Upper lobe of right lung (tissue), 1 donor: Measurements from ENCODE around the gene PRKN. TPM values are rescaled to one million over a fixed set of nuclear protein-coding genes. Genes with fewer than 3 reads are reported as not detected.

ENCODE experiments used
- ATAC-seq: fragments of 200-7000 bp; cut with Tn5 transposase; one replicate; pipeline ENCODE4 v1.9.1; 2020; ENCODE audit warnings: mild to moderate bottlenecking, moderate library complexity
- DNase-seq: peaks from one replicate; pipeline ENCODE4 v3.0.0-alpha.2; 2020
- H3K27ac ChIP-seq: fragments of 200-600 bp; one replicate; pipeline ENCODE4 v1.8.0; 2022
- H3K27me3 ChIP-seq: fragments of 200-600 bp; one replicate; pipeline ENCODE4 v1.8.0; 2022; ENCODE audit warnings: mild to moderate bottlenecking
- H3K36me3 ChIP-seq: fragments of 200-600 bp; one replicate; pipeline ENCODE4 v1.8.0; 2022
- H3K4me1 ChIP-seq: fragments of 200-600 bp; one replicate; pipeline ENCODE4 v1.8.0; 2022
- H3K4me3 ChIP-seq: fragments of 200-600 bp; one replicate; pipeline ENCODE4 v1.8.0; 2022; ENCODE audit warnings: mild to moderate bottlenecking
- H3K9me3 ChIP-seq: fragments of 200-600 bp; one replicate; pipeline ENCODE4 v1.8.0; 2022
- intact Hi-C: fragments of 100-400 bp; cut with DNase I; formaldehyde crosslinking; loops from one replicate; pipeline ENCODE4 v1.11.0; 2022
- total RNA-seq: library from RNA; stranded (reverse); fragmentation: NEBNext Ultra II Directional; extraction: Animal tissue kit (Norgen Biotek cat#: 25700); gene quantifications from one replicate; pipeline ENCODE4 v1.2.1, GENCODE V29; 2021
- TF ChIP-seq, protein P1 (sequence below): fragments of 200-600 bp; IDR thresholded peaks from one replicate; pipeline ENCODE4 v1.8.0; 2022; ENCODE audit warnings: antibody characterized with exemption
- donor health status: DM: no; HTN: yes; CAD: no; lungs with severe emphysema.

Gene PRKN
- total RNA-seq, 1 donor from 2014 or later: 2.7 TPM

DNA sequence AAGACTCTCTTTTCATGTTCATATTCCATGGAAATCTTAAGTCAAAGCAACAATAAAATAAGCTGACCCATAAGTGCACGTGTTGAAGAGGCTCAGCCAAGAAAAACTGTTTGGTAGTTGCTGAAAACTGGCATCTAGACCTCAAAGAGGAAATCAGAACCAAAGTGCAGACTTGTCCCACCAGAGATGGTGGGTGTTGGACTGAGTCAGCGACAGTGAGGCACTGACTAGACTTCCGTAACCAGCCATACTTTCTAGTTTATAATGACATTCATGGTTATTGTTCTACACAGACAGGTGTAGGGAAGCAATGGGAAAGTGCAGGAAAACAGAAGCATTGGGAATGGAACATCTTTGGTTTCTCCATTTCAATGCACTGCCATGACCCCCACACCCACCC lies 1278.0 kb downstream of the PRKN start:
- H3K36me3 ChIP-seq: no peaks in the 10 kb centered on the region
- ATAC-seq (no peak), DNase-seq (no peak)
- TF ChIP-seq, protein P1, sequence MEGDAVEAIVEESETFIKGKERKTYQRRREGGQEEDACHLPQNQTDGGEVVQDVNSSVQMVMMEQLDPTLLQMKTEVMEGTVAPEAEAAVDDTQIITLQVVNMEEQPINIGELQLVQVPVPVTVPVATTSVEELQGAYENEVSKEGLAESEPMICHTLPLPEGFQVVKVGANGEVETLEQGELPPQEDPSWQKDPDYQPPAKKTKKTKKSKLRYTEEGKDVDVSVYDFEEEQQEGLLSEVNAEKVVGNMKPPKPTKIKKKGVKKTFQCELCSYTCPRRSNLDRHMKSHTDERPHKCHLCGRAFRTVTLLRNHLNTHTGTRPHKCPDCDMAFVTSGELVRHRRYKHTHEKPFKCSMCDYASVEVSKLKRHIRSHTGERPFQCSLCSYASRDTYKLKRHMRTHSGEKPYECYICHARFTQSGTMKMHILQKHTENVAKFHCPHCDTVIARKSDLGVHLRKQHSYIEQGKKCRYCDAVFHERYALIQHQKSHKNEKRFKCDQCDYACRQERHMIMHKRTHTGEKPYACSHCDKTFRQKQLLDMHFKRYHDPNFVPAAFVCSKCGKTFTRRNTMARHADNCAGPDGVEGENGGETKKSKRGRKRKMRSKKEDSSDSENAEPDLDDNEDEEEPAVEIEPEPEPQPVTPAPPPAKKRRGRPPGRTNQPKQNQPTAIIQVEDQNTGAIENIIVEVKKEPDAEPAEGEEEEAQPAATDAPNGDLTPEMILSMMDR: no peak
- H3K4me1 ChIP-seq: no peaks in the 10 kb centered on the region
- H3K27ac ChIP-seq: no peak overlapping the region
- intact Hi-C loops: no loop called here
- no peak overlapping the region for H3K4me3 ChIP-seq
- no peaks in the 10 kb centered on the region for H3K27me3 ChIP-seq
- no peaks in the 10 kb centered on the region for H3K9me3 ChIP-seq

DNA sequence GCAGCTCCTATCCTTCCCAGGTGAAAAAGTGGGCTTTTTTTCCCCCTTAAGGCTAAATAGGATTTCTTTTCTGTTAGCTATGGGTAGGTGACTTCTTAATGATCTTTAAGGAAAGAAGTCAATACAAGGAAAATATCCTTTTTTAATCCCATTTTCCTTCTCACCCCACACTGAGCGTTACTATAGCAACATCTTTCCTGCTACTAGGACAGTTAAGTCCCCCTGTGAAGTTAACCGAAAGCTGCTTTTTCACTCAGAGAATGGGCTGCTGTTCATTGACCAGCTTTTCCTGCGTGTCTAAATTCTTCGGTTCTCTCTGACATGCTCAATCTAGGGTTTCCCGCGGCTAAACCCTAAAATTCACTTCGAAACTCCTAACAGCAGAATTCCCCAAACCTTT lies 1280.6 kb downstream of the PRKN start:
- intact Hi-C loops: no loop called here

GRCh38 chr6:161446296-161446925 lies 1281.2 kb downstream of the PRKN start:
- intact Hi-C loops: no loop called here
- Histone ChIP-seq H3K27ac (no peak overlapping the region), H3K9me3 (no peaks in the 10 kb centered on the region), H3K36me3 (no peaks in the 10 kb centered on the region), H3K4me3 (no peak overlapping the region), H3K4me1 (no peaks in the 10 kb centered on the region), H3K27me3 (no peaks in the 10 kb centered on the region)
- ATAC-seq (no peak), DNase-seq (no peak)
- TF ChIP-seq, protein P1: no peak

More for the DNA sequence above, 1280.6 kb downstream of the PRKN start:
- ATAC-seq (no peak), DNase-seq (no peak)
- Histone ChIP-seq H3K4me3 (no peak overlapping the region), H3K27ac (no peak overlapping the region), H3K4me1 (no peaks in the 10 kb centered on the region), H3K27me3 (no peaks in the 10 kb centered on the region), H3K9me3 (no peaks in the 10 kb centered on the region), H3K36me3 (no peaks in the 10 kb centered on the region)
- TF ChIP-seq, protein P1: no peak

GRCh38 chr6:161445021-161445799 lies 1282.4 kb downstream of the PRKN start:
- ATAC-seq: peak; percentile 47
- no peak overlapping the region for H3K27ac ChIP-seq
- intact Hi-C loops: no loop called here
- TF ChIP-seq, protein P1: no peak
- DNase-seq: peak; percentile 65
- H3K9me3 ChIP-seq: no peaks in the 10 kb centered on the region
- H3K4me1 ChIP-seq: no peaks in the 10 kb centered on the region
- no peaks in the 10 kb centered on the region for H3K27me3 ChIP-seq
- no peaks in the 10 kb centered on the region for H3K36me3 ChIP-seq
- no peak overlapping the region for H3K4me3 ChIP-seq

DNA sequence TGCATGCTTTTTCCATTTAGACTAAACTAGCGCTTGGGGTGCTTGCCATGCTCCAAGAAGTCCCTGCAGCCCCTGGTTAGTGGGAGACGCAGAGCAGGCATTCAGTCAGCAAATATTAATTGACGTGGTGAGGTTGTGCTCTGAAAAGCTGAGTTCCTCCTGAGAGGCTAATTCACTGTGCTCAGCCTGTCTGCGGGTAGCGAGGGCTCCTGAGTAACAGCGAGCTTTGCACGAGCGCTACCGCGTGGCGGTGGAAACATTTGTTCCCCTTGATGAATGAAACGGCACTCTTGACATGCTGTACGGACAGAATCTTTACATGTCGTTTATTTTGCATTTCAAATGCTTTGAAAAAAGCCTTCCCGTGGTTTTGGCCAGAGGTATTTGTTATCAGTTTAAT lies 1283.1 kb downstream of the PRKN start:
- no peak for DNase-seq
- no peak overlapping the region for H3K27ac ChIP-seq
- TF ChIP-seq, protein P1: no peak
- H3K4me3 ChIP-seq: no peak overlapping the region
- H3K9me3 ChIP-seq: no peaks in the 10 kb centered on the region
- H3K4me1 ChIP-seq: no peaks in the 10 kb centered on the region
- intact Hi-C loops: no loop called here
- H3K27me3 ChIP-seq: no peaks in the 10 kb centered on the region
- no peaks in the 10 kb centered on the region for H3K36me3 ChIP-seq
- peak; percentile 32 for ATAC-seq
